HUDEP-2 (cell line): ENCODE results near the gene ST6GALNAC5.
"Not testable (repeated sequence)": the region's sequence is repeated elsewhere in the genome, so short reads cannot be mapped to it uniquely, and the experiment has no call there.

Experiments used
- DNase-seq, 76 experiments: peaks; one replicate each; lab custom pipeline; 2025; ENCODE audit not compliant: unreplicated experiment in 76 of 76; lab: John Stamatoyannopoulos, UW

ST6GALNAC5 gene

GRCh38 chr1:76933847-76934815 is 66.9 kb downstream of the ST6GALNAC5 start:
- DNase-seq = no peak

DNA sequence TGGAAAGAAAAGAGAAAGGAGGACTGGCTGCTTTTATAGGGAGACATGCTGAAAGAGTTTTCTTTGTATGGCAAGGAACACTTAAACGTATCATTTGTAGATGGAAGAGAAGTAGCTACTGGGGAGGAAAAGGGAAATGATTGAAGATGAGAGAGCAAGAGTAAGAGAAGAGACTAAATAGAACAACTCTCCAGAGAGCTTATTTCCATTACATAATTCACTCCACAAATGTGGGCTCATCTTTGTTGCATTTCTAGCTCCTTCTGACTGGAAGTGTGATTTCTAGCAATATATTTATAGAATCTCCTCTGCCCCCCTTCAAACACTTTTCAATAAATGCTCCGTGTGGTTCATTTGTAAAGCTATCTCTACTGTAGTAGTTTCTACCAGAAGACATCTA is 71.0 kb downstream of the ST6GALNAC5 start:
- no peak for DNase-seq

DNA sequence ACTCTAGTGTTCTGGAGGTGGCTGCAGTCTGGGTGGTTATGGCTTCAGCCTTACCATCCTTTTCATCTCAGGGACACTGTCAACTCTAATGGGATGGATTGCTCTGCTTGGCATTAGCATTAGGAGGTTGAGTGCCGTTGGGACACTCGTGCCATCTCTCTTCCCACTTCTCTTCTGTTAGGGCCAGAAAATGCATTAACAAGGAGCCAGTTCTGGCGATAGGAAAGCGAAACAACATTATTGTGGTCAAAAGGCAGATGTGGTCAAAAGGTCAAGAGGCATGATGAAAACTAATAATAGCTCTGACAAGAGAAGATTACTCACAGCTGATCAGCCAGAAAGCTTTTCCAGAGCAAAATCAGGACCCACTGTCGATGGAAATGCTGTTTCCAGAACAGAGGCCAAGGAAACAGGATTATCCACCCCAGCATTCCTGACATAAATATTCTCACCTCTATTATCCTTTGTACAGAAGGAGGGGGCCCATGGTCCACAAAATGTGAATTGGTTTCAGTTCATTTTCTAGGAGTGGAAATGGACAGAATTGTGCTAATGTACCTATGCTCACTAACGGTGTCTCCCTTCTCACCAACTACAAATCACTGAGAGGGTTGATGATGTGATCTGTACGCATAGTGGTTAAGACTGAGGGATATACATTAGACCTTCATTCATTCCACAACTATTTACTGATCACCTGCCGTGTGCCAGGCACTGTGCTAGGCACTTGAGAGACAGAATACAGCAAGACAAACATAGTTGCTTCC is 72.0 kb downstream of the ST6GALNAC5 start:
- no peak for DNase-seq

DNA sequence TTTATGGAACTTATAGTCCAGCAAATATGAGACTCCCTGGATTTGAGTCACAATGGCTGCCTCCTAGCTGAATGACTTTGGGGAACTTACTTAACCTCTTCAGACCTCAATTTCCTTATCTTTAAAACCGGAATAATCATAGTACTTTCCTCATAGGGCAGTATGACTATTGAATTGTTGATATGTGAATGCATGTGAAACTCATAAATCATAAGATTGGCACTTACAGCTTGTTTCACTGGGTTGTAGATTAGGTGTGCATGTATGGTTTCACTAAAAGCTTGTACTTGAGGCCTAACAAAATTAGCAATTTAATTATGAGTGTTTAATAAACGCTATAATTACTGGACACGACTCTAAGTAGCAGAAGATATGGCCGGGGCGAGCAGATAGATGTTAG is 72.5 kb downstream of the ST6GALNAC5 start:
- no peak for DNase-seq

DNA sequence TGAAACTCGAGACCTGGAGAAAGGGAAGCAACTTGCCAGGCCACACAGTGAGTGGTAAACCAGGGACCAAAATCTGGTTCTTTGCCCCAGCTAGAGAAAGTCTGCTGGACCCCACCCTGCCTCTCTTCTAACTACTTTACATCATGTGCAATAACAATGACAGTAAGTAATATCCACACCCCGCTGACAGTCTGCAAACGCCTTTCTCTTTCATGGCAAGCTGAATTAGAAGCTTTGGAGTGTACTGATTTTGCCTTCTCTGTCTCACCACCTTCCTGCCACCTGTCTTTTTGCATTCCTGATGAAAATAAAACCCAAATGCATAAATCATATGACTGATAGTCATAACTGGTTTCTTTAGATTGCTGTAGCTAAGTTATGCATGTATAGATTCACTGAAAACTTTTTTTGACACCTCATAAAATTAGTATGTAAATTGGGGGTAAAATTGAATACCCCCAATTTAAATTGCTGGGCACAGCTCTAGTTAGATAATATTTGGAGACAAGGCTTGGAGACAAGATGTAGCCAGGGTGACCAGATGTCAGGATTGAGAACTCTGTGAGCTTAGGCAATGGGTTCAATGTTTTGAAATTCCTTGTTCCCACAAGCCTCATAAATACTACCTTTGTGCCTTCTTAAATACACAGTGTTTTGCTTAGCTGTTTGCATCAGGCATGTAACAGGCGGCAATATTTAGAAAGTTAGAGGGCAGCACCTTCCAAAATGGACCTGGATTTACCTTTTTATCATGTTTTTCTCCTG is 73.5 kb downstream of the ST6GALNAC5 start:
- DNase-seq = no peak

- DNase-seq = no peak
Measured at GRCh38 chr1:76942549-76942948, 75.3 kb downstream of the ST6GALNAC5 start.

DNA sequence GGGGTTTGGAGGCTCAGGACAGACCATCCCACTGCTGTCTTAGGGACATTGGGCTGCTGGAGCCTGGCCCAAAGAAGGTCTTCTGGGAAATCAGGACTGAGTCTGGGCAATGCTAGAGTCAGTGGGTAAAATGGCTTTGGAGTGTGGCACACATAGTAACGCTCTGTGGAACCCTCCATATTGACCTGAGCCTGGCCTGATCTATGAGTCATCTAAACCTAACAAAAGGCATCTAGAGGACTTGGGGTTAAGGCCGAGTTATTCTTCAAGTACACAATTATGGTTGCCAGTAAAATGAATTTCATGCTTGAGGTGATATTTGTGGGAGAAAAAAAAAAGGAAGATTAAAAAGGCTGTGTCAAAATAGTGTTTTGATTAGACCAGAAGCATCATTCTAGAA is 77.7 kb downstream of the ST6GALNAC5 start:
- DNase-seq = no peak

GRCh38 chr1:76948846-76949245 is 81.6 kb downstream of the ST6GALNAC5 start:
- no peak for DNase-seq

- DNase-seq = no peak
Measured at GRCh38 chr1:76949503-76949902, 82.2 kb downstream of the ST6GALNAC5 start.

GRCh38 chr1:76950306-76950705 is 83.0 kb downstream of the ST6GALNAC5 start:
- DNase-seq = no peak

- DNase-seq = no peak
Measured at GRCh38 chr1:76951153-76951552, 83.9 kb downstream of the ST6GALNAC5 start.

DNA sequence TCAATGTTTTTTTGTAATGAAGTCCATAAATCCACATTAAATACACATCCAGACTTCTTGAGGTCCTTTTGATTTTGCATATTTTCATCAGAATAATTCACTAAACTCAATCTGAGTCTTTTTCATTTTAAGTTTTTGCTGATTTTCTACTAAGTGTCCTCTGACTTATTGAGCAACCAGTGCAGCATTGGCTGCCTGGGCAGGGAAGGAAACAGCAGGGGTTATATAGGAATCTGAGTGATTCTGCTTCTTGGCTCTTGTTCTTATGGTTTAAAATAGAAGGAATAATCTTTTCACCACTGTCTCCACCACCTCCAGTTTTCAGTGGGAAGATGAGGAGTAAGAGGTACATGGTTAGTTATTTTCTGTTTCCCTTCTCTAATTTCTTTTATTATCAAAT is 88.4 kb downstream of the ST6GALNAC5 start:
- DNase-seq = no peak

DNA sequence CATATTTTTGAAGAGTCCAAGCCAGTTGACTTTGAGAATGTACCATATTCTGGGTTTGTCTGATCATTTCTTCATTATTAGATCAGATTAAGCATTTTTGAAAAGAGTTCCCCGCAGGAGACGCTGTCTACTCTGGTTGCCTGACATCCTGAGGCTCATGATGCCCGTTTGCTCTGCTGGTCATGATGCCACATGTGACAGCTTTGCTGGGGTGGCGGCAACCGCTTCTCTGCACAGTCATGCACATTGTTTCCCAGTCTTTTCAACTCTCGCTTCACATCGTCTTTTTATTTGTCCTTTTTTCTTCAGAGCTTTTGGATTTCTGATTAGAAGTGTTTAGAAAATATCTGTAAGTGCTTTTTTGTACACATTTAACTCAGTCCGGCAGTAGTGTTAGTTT is 90.7 kb downstream of the ST6GALNAC5 start:
- no peak for DNase-seq

GRCh38 chr1:76958828-76959227 is 91.5 kb downstream of the ST6GALNAC5 start:
- DNase-seq = no peak

- no peak for DNase-seq
Measured at GRCh38 chr1:76959556-76959955, 92.3 kb downstream of the ST6GALNAC5 start.

GRCh38 chr1:76961181-76961819 is 94.0 kb downstream of the ST6GALNAC5 start:
- no peak for DNase-seq

DNA sequence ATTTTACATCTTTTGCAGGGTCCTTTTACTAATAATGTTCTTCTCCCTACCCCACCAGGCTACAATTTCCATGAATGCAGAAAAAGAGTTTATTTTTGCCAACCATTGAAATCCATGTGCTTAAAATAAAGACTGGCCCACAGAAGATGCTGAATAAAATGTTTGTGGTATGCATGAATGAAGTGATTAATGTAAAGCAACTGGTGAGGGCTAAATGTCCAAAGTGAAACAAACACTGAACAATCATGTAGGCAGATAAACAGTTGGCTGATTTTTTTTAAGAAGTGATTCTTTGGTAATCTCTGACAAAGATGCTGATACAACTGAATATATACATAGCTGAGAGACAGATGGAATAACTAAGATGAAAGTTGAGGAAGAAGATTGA is 94.5 kb downstream of the ST6GALNAC5 start:
- no peak for DNase-seq

DNA sequence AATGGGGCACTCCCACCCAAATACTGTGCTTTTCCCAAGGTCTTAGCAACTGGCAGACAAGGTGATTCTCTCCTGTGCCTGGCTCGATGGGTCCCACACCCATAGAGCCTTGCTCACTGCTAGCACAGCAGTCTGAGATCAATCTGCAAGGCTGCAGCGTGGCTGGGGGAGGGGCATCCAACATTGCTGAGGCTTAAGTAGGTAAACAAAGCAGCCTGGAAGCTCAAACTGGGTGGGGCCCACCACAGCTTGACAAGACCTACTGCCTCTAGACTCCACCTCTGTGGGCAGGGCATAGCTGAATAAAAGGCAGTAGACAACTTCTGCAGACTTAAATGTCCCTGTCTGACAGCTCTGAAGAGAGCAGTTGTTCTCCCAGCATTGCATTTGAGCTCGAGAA is 114.0 kb downstream of the ST6GALNAC5 start:
- not testable (repeated sequence) for DNase-seq

- no peak for DNase-seq
Measured at GRCh38 chr1:76989976-76990375, 122.7 kb downstream of the ST6GALNAC5 start.

GRCh38 chr1:76993036-76993435 is 125.8 kb downstream of the ST6GALNAC5 start:
- no peak for DNase-seq
